Esophagus squamous epithelium (tissue), 4 donors: ENCODE data around the gene DGUOK.

Source experiments
- CTCF ChIP-seq, 6 experiments: fragments of 450-650 bp in 4 of 6; fragments of 200-600 bp in 2 of 6; sonication (generic) in 2 of 6; IDR thresholded peaks; one replicate each; pipeline ENCODE4 v1.5.1; 2016 to 2019; ENCODE audit warnings: antibody characterized with exemption in 6 of 6, mild to moderate bottlenecking in 4 of 6, moderate library complexity in 4 of 6
- POLR2A ChIP-seq, 4 donors: fragments of 450-650 bp; IDR thresholded peaks; one replicate each; pipeline ENCODE4 v1.6.1; 2017; ENCODE audit warnings: antibody characterized with exemption in 4 of 4, mild to moderate bottlenecking in 4 of 4, moderate library complexity in 3 of 4

- TF ChIP-seq CTCF (IDR thresholded peaks at IDR 0.05) (no peak), POLR2A (IDR thresholded peaks at IDR 0.05) (no peak)
Measured at GRCh38 chr2:73921581-73921980, 5.1 kb upstream of the DGUOK start.
